ENCODE results near the gene NOS1.

The NOS1 gene

DNA sequence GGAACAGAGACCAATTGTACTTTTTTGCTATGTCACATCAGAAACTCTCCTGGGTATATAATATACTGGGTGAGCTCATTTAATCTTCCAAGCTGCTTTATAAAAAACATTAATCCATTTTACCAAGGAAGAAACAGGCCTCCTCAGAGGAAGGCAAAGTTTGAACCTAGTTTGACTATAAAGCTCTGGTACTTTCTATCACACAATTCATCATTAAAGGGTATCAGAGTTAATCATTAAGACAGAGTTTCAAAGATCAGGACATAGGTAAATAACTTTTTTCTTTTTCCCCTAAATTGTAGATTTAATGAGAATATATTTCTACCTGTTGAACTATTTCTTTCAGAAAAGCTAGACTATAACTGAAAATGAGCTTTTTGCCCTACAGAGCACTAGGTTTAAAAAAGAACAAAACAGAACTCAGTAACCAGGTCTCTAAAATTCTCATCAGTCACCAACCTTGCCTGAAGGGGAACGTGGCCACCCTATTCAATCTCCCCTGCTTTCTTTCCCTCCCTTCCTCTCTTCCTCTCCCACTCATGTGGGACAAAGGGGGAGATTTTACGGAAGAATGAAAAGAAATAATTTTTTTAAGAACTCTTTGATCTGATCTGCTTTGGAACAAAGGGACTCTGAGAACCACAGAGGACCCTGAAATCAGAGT, 189.8 kb downstream of the NOS1 start:
- H3K4me3 ChIP-seq (ENCODE audit: low read length), result no peak overlapping the region
- TF ChIP-seq, protein P1, sequence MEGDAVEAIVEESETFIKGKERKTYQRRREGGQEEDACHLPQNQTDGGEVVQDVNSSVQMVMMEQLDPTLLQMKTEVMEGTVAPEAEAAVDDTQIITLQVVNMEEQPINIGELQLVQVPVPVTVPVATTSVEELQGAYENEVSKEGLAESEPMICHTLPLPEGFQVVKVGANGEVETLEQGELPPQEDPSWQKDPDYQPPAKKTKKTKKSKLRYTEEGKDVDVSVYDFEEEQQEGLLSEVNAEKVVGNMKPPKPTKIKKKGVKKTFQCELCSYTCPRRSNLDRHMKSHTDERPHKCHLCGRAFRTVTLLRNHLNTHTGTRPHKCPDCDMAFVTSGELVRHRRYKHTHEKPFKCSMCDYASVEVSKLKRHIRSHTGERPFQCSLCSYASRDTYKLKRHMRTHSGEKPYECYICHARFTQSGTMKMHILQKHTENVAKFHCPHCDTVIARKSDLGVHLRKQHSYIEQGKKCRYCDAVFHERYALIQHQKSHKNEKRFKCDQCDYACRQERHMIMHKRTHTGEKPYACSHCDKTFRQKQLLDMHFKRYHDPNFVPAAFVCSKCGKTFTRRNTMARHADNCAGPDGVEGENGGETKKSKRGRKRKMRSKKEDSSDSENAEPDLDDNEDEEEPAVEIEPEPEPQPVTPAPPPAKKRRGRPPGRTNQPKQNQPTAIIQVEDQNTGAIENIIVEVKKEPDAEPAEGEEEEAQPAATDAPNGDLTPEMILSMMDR (conservative IDR thresholded peaks at IDR 0.05; ENCODE audit: low read depth, low read length), result no peak
- no peak for DNase-seq (ENCODE audit: low read depth)

DNA sequence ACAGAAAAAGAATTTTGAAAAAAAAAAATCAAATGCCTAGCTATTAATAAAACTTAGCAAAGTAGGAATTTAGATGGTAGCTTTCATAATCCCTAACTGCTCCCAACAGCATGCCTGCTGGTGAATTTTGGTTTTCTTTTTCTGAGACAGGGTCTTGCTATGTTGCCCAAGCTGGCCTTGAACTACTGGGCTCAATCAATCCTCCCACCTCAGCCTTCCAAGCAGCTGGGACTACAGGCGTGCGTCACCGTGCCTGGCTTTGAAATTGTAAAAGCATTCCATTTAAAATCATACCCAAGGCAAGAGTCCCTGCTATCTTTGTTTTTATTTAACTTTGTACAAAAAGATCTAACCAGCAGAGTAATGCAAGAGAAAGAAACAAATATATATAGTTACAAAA, 191.9 kb downstream of the NOS1 start:
- TF ChIP-seq, protein P1 (conservative IDR thresholded peaks at IDR 0.05; ENCODE audit: low read depth, low read length), result no peak

DNA sequence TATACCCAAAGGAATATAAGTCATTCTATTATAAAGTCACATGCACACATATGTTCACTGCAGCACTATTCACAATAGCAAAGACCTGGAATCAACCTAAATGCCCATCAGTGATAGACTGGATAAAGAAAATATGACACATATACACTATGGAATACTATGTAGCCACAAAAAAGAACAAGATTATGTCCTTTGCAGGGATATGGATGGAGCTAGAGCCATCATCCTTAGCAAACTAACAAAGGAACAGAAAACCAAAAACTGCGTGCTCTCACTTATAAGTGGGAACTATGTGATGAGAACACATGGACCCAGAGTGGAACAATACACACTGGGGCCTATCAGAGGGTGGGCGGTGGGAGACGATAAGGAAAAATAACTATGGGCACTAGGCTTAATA, 192.4 kb downstream of the NOS1 start:
- TF ChIP-seq, protein P1 (conservative IDR thresholded peaks at IDR 0.05; ENCODE audit: low read depth, low read length), result no peak
- no peak overlapping the region for H3K4me3 ChIP-seq (ENCODE audit: low read length)
- no peak for DNase-seq (ENCODE audit: low read depth)

More for the DNA sequence above, 191.9 kb downstream of the NOS1 start:
- no peak for DNase-seq (ENCODE audit: low read depth)
- H3K4me3 ChIP-seq (ENCODE audit: low read length), result no peak overlapping the region

DNA sequence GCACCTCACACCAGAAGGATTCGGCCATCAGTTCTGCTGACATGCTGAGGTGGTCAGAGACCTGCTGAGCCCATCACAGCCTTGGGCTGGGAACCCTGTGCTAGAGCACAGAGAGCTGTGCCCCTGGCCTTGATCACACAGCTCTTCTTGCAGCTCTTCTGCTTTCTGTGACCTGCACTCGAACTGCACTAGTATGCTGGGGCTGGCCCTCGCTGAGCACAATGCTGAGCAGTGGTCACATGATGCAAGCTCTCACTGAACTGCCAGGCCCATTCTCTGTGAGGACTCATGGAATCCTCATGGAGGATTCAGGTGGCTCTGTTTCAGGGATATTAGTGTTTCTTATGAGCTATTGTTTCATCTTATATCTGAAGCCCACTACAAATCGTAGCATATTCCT, 193.7 kb downstream of the NOS1 start:
- no peak for DNase-seq (ENCODE audit: low read depth)
- TF ChIP-seq, protein P1 (conservative IDR thresholded peaks at IDR 0.05; ENCODE audit: low read depth, low read length), result no peak
- H3K4me3 ChIP-seq (ENCODE audit: low read length), result no peak overlapping the region

DNA sequence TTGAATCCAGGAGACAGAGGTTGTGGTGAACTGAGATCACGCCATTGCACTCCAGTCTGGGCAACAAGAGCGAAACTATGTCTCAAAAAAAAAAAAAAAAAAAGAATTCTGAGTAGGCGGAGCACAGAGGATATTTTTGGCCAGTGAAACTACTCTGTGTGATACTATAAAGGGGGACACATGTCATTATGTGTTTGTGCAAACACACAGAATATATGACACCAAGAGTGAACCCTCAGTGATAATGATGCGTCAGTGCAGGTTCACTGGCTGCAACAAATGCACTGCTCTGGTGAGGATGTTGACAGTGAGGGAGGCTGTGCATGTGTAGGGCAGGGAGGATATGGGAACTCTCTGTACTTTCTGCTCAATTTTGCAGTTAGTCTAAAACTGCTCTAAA, 195.3 kb downstream of the NOS1 start:
- no peak for DNase-seq (ENCODE audit: low read depth)
- H3K4me3 ChIP-seq (ENCODE audit: low read length), result no peak overlapping the region
- TF ChIP-seq, protein P1 (conservative IDR thresholded peaks at IDR 0.05; ENCODE audit: low read depth, low read length), result no peak

DNA sequence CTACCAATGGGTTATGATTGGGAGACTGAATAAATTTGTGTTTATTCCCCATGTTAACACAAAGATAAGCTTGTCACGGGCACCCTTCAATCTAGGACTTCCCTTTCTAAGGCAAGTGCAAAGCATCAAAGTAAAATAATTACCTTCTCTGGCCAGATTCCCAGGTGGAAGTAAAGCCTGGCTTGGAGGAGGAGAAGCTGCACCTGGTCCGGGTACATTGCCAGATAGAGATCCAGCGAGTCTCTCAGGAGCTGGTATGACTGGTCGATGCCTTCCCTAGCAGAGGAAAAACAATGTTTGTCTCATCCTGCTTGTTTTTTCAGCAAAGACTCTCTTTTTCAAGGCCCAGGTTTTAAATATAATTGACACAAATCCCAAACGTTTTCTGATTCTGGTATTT, 196.1 kb downstream of the NOS1 start:
- TF ChIP-seq, protein P1 (conservative IDR thresholded peaks at IDR 0.05; ENCODE audit: low read depth, low read length), result no peak

DNA sequence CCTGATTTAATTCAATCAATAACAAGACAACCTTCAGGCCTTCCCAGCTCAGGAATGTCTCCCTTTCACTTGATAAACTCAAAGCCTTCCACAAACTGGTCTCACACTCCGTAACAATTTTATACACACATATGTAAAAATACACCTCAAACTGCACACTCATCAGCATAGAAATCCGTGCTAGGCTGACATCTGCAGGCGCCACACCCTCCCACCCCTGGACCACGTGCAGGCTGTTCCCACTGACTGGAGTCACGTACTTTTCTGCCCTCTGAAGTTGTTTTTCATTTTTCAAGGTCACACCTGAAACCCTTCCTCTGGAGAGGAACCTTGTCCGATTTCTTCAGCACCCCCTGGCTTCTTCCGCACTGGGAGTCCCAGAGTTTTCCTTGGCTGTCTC, 198.8 kb downstream of the NOS1 start:
- no peak overlapping the region for H3K4me3 ChIP-seq (ENCODE audit: low read length)
- TF ChIP-seq, protein P1 (conservative IDR thresholded peaks at IDR 0.05; ENCODE audit: low read depth, low read length), result no peak
- no peak for DNase-seq (ENCODE audit: low read depth)

More for the DNA sequence above, 196.1 kb downstream of the NOS1 start:
- no peak for DNase-seq (ENCODE audit: low read depth)
- H3K4me3 ChIP-seq (ENCODE audit: low read length), result no peak overlapping the region

Measured in retinal pigment epithelial cell (primary cell).